Omental fat pad (tissue), 4 donors: ENCODE measurements around the gene SLAIN2. TPM values are rescaled to one million over a fixed set of nuclear protein-coding genes. Genes with fewer than 3 reads are reported as not detected.
"Not testable (repeated sequence)": the region's sequence is repeated elsewhere in the genome, so short reads cannot be mapped to it uniquely, and the experiment has no call there.

Source experiments
- ATAC-seq: fragments of 150-250 bp; one replicate; pipeline ENCODE4 v1.9.1; 2016; ENCODE audit warnings: mild to moderate bottlenecking, moderate library complexity; ENCODE audit not compliant: low FRiP score
- DNase-seq: peaks from one replicate; pipeline ENCODE4 v3.0.0-alpha.2; 2019; ENCODE audit warnings: low spot score
- CTCF ChIP-seq, 3 donors: fragments of 450-650 bp; IDR thresholded peaks; one replicate each; pipeline ENCODE4 v1.5.1; 2016 to 2017; ENCODE audit warnings: antibody characterized with exemption in 3 of 3, mild to moderate bottlenecking in 3 of 3, moderate library complexity in 2 of 3
- total RNA-seq, 4 donors: library from RNA; depleted of rRNA; stranded (reverse); fragments of >200 nt; gene quantifications; one replicate each; pipeline ENCODE4 v1.1.0, GENCODE V29; 2016

The SLAIN2 gene
- total RNA-seq, 4 donors from 2014 or later: 27.7 to 92.6 (median 57.4) TPM

- no peak for TF ChIP-seq CTCF (IDR thresholded peaks at IDR 0.05)
- DNase-seq (no peak), ATAC-seq (no peak)
Observed at GRCh38 chr4:48445704-48446103, 104.4 kb downstream of the SLAIN2 start.

- ATAC-seq (no peak), DNase-seq (no peak)
- TF ChIP-seq CTCF (IDR thresholded peaks at IDR 0.05): no peak
Observed at GRCh38 chr4:48446642-48447041, 105.3 kb downstream of the SLAIN2 start.

DNA sequence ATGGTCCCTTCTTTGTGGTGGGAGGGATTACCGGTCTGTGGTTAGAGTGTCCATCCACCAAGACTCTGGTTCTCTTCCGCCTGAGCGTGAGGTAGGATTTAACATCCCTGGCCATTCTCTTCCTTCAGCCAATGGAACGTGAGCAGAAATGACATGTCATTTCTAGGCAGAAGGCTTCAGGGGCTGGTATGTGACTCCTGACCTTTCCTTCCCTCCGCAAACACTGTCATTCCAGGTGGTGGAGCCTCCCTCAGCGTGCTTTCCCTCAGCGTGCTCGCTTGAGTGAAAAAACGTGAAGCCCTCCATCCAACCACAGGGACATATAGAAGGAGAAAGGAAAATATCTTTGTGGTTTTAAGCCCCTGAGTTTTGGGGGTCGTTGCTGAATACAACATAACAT, 107.8 kb downstream of the SLAIN2 start:
- DNase-seq (no peak), ATAC-seq (no peak)
- TF ChIP-seq CTCF (IDR thresholded peaks at IDR 0.05): no peak

GRCh38 chr4:48450740-48451139, 109.4 kb downstream of the SLAIN2 start:
- no peak for TF ChIP-seq CTCF (IDR thresholded peaks at IDR 0.05)
- ATAC-seq (no peak), DNase-seq (no peak)

- ATAC-seq, DNase-seq: not testable (repeated sequence)
Observed at GRCh38 chr4:48451656-48452055, 110.3 kb downstream of the SLAIN2 start.

- ATAC-seq (no peak), DNase-seq (no peak)
- no peak for TF ChIP-seq CTCF (IDR thresholded peaks at IDR 0.05)
Observed at GRCh38 chr4:48454591-48454990, 113.3 kb downstream of the SLAIN2 start.

DNA sequence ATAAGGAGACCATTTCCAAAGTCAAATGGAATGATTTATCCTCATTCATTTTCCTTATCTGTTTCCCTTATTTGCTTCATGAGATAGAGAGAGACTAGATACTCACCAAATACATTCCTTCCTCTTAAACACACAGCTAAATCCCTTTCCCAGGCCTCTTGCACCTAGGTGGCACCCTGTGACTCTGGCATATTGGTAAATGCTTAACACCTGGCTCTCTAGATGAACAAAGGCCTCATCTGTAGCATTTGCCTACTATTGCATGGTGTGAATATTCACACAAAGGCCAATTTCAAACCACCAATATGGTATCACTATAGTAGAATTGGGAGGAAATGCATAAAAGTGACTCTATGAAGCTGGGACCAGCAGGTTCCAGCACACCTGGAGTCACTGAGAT, 119.7 kb downstream of the SLAIN2 start:
- ATAC-seq: no peak
- TF ChIP-seq CTCF (IDR thresholded peaks at IDR 0.05): no peak
- no peak for DNase-seq

GRCh38 chr4:48462363-48462762, 121.0 kb downstream of the SLAIN2 start:
- no peak for TF ChIP-seq CTCF (IDR thresholded peaks at IDR 0.05)
- ATAC-seq (no peak), DNase-seq (no peak)
